Spleen (tissue), 13 donors: ENCODE data around the gene FBXW5. TPM values are rescaled to one million over a fixed set of nuclear protein-coding genes. Genes with fewer than 3 reads are reported as not detected.

Source experiments
- DNase-seq: peaks from one replicate; pipeline ENCODE4 v3.0.0-alpha.2; 2020
- H3K27ac ChIP-seq, 8 donors: fragments of 200-600 bp; sonication (generic) in 7 of 8; 1 replicate in 4 of 8; 2 replicates in 4 of 8; pipeline versions ENCODE4 v1.5.0 to v1.8.0; 2016 to 2021; ENCODE audit warnings: inconsistent platforms in 4 of 8, mild to moderate bottlenecking in 4 of 8, moderate library complexity in 1 of 8
- H3K27me3 ChIP-seq, 7 donors: fragments of 200-600 bp; sonication (generic) in 6 of 7; replicated peaks in 1 of 7; 1 replicate in 4 of 7; 2 replicates in 3 of 7; pipeline versions ENCODE4 v1.5.0 to v1.8.0; 2016 to 2021; ENCODE audit warnings: inconsistent platforms in 3 of 7, mild to moderate bottlenecking in 1 of 7
- H3K36me3 ChIP-seq, 6 donors: fragments of 200-600 bp; sonication (generic) in 5 of 6; 1 replicate in 4 of 6; 2 replicates in 2 of 6; pipeline versions ENCODE4 v1.5.0 to v1.8.0; 2016 to 2021; ENCODE audit warnings: inconsistent platforms in 2 of 6
- H3K4me1 ChIP-seq, 6 donors: fragments of 200-600 bp; sonication (generic) in 5 of 6; 1 replicate in 3 of 6; 2 replicates in 3 of 6; pipeline versions ENCODE4 v1.5.0 to v1.8.0; 2016 to 2021; ENCODE audit warnings: inconsistent platforms in 3 of 6
- H3K4me3 ChIP-seq, 8 donors: fragments of 200-600 bp; sonication (generic) in 7 of 8; 1 replicate in 4 of 8; 2 replicates in 4 of 8; pipeline versions ENCODE4 v1.5.0 to v1.8.0; 2016 to 2021; ENCODE audit warnings: inconsistent platforms in 4 of 8, mild to moderate bottlenecking in 4 of 8, moderate library complexity in 2 of 8
- H3K9me3 ChIP-seq, 8 donors: fragments of 200-600 bp; sonication (generic) in 7 of 8; 1 replicate in 4 of 8; 2 replicates in 4 of 8; pipeline versions ENCODE4 v1.5.0 to v1.8.0; 2016 to 2021; ENCODE audit warnings: inconsistent platforms in 4 of 8
- CTCF ChIP-seq, 11 experiments: fragments of 200-600 bp in 7 of 11; fragments of 450-650 bp in 4 of 11; sonication (generic) in 4 of 11; IDR thresholded peaks in 8 of 11; conservative IDR thresholded peaks in 3 of 11; 1 replicate in 7 of 11; 2 replicates in 4 of 11; pipeline versions ENCODE4 v1.4.0 to v1.8.0; 2016 to 2021; ENCODE audit warnings: antibody characterized with exemption in 11 of 11, inconsistent platforms in 4 of 11, mild to moderate bottlenecking in 1 of 11
- POLR2A ChIP-seq, 3 donors: fragments of 450-650 bp; IDR thresholded peaks; one replicate each; pipeline ENCODE4 v1.5.1; 2017; ENCODE audit warnings: antibody characterized with exemption in 3 of 3, mild to moderate bottlenecking in 1 of 3
- POLR2AphosphoS5 ChIP-seq, 3 donors: sonication (generic); formaldehyde crosslinking; IDR thresholded peaks; one replicate each; pipeline ENCODE4 v1.5.1; 2017; ENCODE audit warnings: antibody characterized with exemption in 3 of 3
- whole genome bisulfite sequencing, 5 donors: extraction: QIAGEN DNeasy Blood & Tissue Kit in 3 of 5; methylation state at CpG; one replicate each; pipeline versions ENCODE4 v1.1.5 to v1.1.7; 2013 to 2018; 5-methylcytosine and 5-hydroxymethylcytosine counted together
- intact Hi-C: fragments of 100-400 bp; cut with DNase I; formaldehyde crosslinking; loops from one replicate; pipeline ENCODE4 v1.15.0; 2023; ENCODE audit warnings: low total_unique reads
- long read RNA-seq, 2 donors: transcript quantifications; one replicate each; lab custom pipeline, GENCODE V29; 2026
- polyA plus RNA-seq, 3 donors: library from polyadenylated mRNA; stranded (reverse); fragments of 200-250 nt; gene quantifications; one replicate each; pipeline ENCODE4 v1.2.1, GENCODE V29; 2013
- total RNA-seq, 7 donors: library from RNA; depleted of rRNA in 3 of 7; stranded (reverse); fragments of >200 nt in 3 of 7; fragmentation: NEBNext Ultra II Directional in 4 of 7; extraction: Animal tissue kit (Norgen Biotek cat#: 25700) in 4 of 7; gene quantifications; one replicate each; pipeline versions ENCODE4 v1.1.0 to v1.2.1, GENCODE V29; 2016 to 2021
- donor health status: healthy with polysubstance abuse.
- donor health status: DM: no; HTN: no; CAD: no; lungs with moderate emphysema.
- donor health status: DM: no; HTN: no; CAD: no.
- donor health status: Bipolar disorder and iron deficiency.
- donor health status: healthy.
- donor health status: DM: no; HTN: no; CAD: no.
- donor health status: DM: yes; HTN: yes; CAD: no.

FBXW5 gene
- total RNA-seq (100 to 1,000 TPM in 6 of 7 donors, 10 to 100 TPM in 1; 97.6 to 170 (median 105) TPM), polyA plus RNA-seq (100 to 1,000 TPM in 2 of 3 donors, 10 to 100 TPM in 1; 90.8 to 154 (median 123) TPM)
- long read RNA-seq, donor 1, transcript FBXW5-201 (9 exons, 2,274 nt) = major isoform, 12 of 22 reads
- long read RNA-seq, donor 1, partial matches to known transcripts = 7 of 22 reads
- long read RNA-seq, donor 1, other reads (novel, unspliced or antisense) = 0 of 22 reads
- long read RNA-seq, donor 2, transcript FBXW5-201 (9 exons, 2,274 nt) = major isoform, 11 of 17 reads
- long read RNA-seq, donor 2, partial matches to known transcripts = 5 of 17 reads
- long read RNA-seq, donor 2, other reads (novel, unspliced or antisense) = 0 of 17 reads

GRCh38 chr9:136944519-136945332 lies at the start of gene FBXW5, which contains the start of gene C8G:
Gene FBXW5 (minus strand): TSS chr9:136944738. CDS start chr9:136944083, 655 bp downstream.
Gene C8G (plus strand): TSS chr9:136945243. CDS start chr9:136945321, 78 bp downstream.
- Histone ChIP-seq H3K27ac (peak within 1 kb of the TSS; percentile 85 to 97 (median 95)), H3K27me3 (no peaks in the 10 kb centered on the region), H3K36me3 (peaks cover 7 to 37% (median 34%) of the 10 kb centered on the region in 6 donors), H3K4me1 (peaks cover 26 to 94% (median 74%) of the 10 kb centered on the region in 6 donors), H3K4me3 (peak within 1 kb of the TSS; percentile 72 to 93 (median 86)), H3K9me3 (no peaks in the 10 kb centered on the region)
- TF ChIP-seq POLR2A (IDR thresholded peaks at IDR 0.05) (peak in 2 of 3 donors; percentile 6 to 72), CTCF (IDR thresholded peaks at IDR 0.05 in 8 of 11, conservative IDR thresholded peaks at IDR 0.05 in 3 of 11) (peak; percentile 98 to 100 (median 100)), POLR2AphosphoS5 (IDR thresholded peaks at IDR 0.05) (peak; percentile 79 to 87 (median 87))
- DNase-seq = peak; percentile 100
- intact Hi-C loops = loop anchor here (10.0 kb wide), 3 partner anchors 60 to 100 kb away; partner anchors contain the start of genes AJM1, FUT7, PHPT1 and TRAF2
- 4 to 14% (median 6%) methylated on average over 19 to 74 of the region's 74 CpGs for WGBS, 5 donors

GRCh38 chr9:136992819-136993369 lies 48.4 kb upstream of the FBXW5 start:
- intact Hi-C loops = no loop called here
- H3K36me3 ChIP-seq = peaks cover 0 to 21% (median 4%) of the 10 kb centered on the region in 6 donors
- TF ChIP-seq CTCF (IDR thresholded peaks at IDR 0.05 in 8 of 11, conservative IDR thresholded peaks at IDR 0.05 in 3 of 11) (no peak), POLR2A (IDR thresholded peaks at IDR 0.05) (no peak), POLR2AphosphoS5 (IDR thresholded peaks at IDR 0.05) (no peak)
- H3K27ac ChIP-seq = peak overlapping the region; percentile 87 to 94 (median 92)
- peaks cover 32 to 68% (median 63%) of the 10 kb centered on the region in 6 donors for H3K4me1 ChIP-seq
- WGBS, 5 donors = 4 to 54% (median 45%) methylated on average over 5 to 18 of the region's 18 CpGs
- H3K9me3 ChIP-seq = no peaks in the 10 kb centered on the region
- peaks cover 0 to 30% (median 0%) of the 10 kb centered on the region in 7 donors for H3K27me3 ChIP-seq
- peak overlapping the region; percentile 50 to 96 (median 78) for H3K4me3 ChIP-seq
- peak; percentile 84 for DNase-seq

- peaks cover 0 to 21% (median 4%) of the 10 kb centered on the region in 6 donors for H3K36me3 ChIP-seq
- TF ChIP-seq POLR2AphosphoS5 (IDR thresholded peaks at IDR 0.05) (peak; percentile 84 to 86 (median 86)), CTCF (IDR thresholded peaks at IDR 0.05 in 8 of 11, conservative IDR thresholded peaks at IDR 0.05 in 3 of 11) (no peak), POLR2A (IDR thresholded peaks at IDR 0.05) (peak in 1 of 3 donors; percentile 46)
- peak within 1 kb of the TSS; percentile 87 to 94 (median 92) for H3K27ac ChIP-seq
- intact Hi-C loops = no loop called here
- H3K27me3 ChIP-seq = peaks cover 0 to 30% (median 0%) of the 10 kb centered on the region in 7 donors
- peaks cover 26 to 61% (median 57%) of the 10 kb centered on the region in 6 donors for H3K4me1 ChIP-seq
- no peaks in the 10 kb centered on the region for H3K9me3 ChIP-seq
- 1 to 2% (median 1%) methylated on average over 37 to 92 of the region's 92 CpGs for WGBS, 5 donors
- peak; percentile 99 for DNase-seq
- peak within 1 kb of the TSS; percentile 50 to 96 (median 78) for H3K4me3 ChIP-seq
These were observed 47.7 kb upstream of the FBXW5 start, which contains the start of gene PAXX for GRCh38 chr9:136991993-136992818. Gene PAXX (plus strand): TSS chr9:136992422. CDS start chr9:136992444, 22 bp downstream.
